H1 (cell line): Measurements from ENCODE around the gene TMPRSS9. TPM values are rescaled to one million over a fixed set of nuclear protein-coding genes. Genes with fewer than 3 reads are reported as not detected.

Source experiments
- MAFK ChIP-seq: IDR thresholded peaks from 2 replicates; pipeline ENCODE4 v1.6.1; 2012; ENCODE audit warnings: low read depth, mild to moderate bottlenecking, improper control_type of control experiment, low read length
- POLR2A ChIP-seq, 2 experiments: IDR thresholded peaks; 1 replicate in 1 of 2; 2 replicates in 1 of 2; pipeline ENCODE4 v1.6.1; 2011; ENCODE audit warnings: low read depth in 2 of 2, low read length in 2 of 2, mild to moderate bottlenecking in 2 of 2; ENCODE audit errors: control extremely low read depth in 1 of 2
- RNF2 ChIP-seq: fragments of 200-900, 300-1000 bp; sonication (generic); IDR thresholded peaks from 2 replicates; pipeline ENCODE4 v1.7.1; 2016; ENCODE audit warnings: borderline replicate concordance, low read depth, mild to moderate bottlenecking, antibody characterized with exemption, low read length; ENCODE audit not compliant: poor library complexity, severe bottlenecking; ENCODE audit errors: missing control alignments
- polyA plus RNA-seq, 7 experiments: library from polyadenylated mRNA; depleted of rRNA in 3 of 7; stranded (reverse) in 5 of 7; unstranded in 2 of 7; fragments of >200 nt in 5 of 7; fragments of 200-250 nt in 2 of 7; gene quantifications; 1 replicate in 5 of 7; 2 replicates in 1 of 7; 4 replicates in 1 of 7; pipeline versions ENCODE4 v1.2.1 to v1.2.3, GENCODE V29; 2011 to 2013; ENCODE audit warnings: missing spikeins in 2 of 7, mixed read lengths in 2 of 7
- total RNA-seq: library from RNA; stranded (reverse); fragmentation: NEBNext Ultra II Directional; extraction: Animal tissue kit (Norgen Biotek cat#: 25700); gene quantifications from 2 replicates; pipeline ENCODE4 v1.2.1, GENCODE V29; 2021

The TMPRSS9 gene
- total and polyA plus RNA-seq, 2 of the 8 experiments (the other 6 are each of a cell fraction or from before 2014, with no cell fraction given), result 0.15 to 0.19 TPM

DNA sequence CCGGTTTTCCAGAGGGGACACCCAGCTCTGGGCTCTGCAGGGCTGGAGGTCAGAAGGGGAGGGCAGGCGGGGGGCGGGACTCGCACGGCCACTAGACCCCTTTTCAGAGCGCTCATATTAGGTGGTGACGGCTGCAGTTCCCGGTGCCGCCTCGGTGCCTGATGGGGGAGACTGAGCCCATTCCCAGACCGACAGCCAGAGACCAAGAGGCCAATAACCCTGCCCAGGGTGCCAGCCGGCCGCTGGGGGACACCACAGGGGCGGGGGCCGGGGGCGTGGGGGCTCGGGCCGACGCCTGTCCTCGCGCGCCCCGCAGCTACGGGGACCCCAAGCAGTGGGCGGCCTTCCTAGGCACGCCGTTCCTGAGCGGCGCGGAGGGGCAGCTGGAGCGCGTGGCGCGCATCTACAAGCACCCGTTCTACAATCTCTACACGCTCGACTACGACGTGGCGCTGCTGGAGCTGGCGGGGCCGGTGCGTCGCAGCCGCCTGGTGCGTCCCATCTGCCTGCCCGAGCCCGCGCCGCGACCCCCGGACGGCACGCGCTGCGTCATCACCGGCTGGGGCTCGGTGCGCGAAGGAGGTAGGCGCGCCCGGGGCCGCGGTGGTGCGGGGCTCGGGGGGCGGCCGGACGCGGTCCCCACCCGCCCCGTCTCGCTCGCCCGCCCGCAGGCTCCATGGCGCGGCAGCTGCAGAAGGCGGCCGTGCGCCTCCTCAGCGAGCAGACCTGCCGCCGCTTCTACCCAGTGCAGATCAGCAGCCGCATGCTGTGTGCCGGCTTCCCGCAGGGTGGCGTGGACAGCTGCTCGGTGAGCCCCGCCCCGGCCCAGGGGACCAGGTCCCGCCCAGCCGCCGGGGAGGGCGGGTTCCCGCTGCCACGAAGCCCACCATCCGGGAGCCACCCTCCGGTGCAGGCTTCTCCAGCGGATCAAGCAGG lies 64.9 kb downstream of the TMPRSS9 start (continued):
- no peak for TF ChIP-seq RNF2
- peak; percentile 36 to 78 for TF ChIP-seq POLR2A (IDR thresholded peaks at IDR 0.05; ENCODE audit: control extremely low read depth in 1 of 2, low read depth in 2 of 2, low read length in 2 of 2)
- TF ChIP-seq MAFK, result no peak
